ENCODE data around the gene ING1.

- peak; percentile 28; the same call in 1 of the 2 replicates for TF ChIP-seq CTCF (conservative IDR thresholded peaks at IDR 0.05; ENCODE audit: low read depth, low read length)
- no peak for TF ChIP-seq EZH2 (IDR thresholded peaks at IDR 0.05; ENCODE audit: borderline replicate concordance, low read depth, low read length, poor library complexity, severe bottlenecking)
Observed at GRCh38 chr13:110715395-110716246, 2.1 kb downstream of the ING1 start.
